Adipose tissue (tissue), 3 donors: ENCODE data around the gene CNGB1. TPM values are rescaled to one million over a fixed set of nuclear protein-coding genes. Genes with fewer than 3 reads are reported as not detected.
"Not testable (repeated sequence)": the region's sequence is repeated elsewhere in the genome, so short reads cannot be mapped to it uniquely, and the experiment has no call there.

Experiments used
- H3K27ac ChIP-seq: one replicate; pipeline ENCODE4 v1.5.1; 2013; ENCODE audit warnings: low read depth, low read length
- WGBS, 3 donors: extraction: QIAGEN DNeasy Blood & Tissue Kit; methylation state at CpG; one replicate each; pipeline ENCODE4 v1.1.7; 2013; 5-methylcytosine and 5-hydroxymethylcytosine counted together
- polyA plus RNA-seq, 3 donors: library from polyadenylated mRNA; stranded (reverse); fragments of 200-250 nt; gene quantifications; one replicate each; pipeline ENCODE4 v1.2.3, GENCODE V29; 2013
- donor health status: healthy with polysubstance abuse.
- donor health status: Bipolar disorder and iron deficiency.
- donor health status: healthy.

Gene CNGB1
- polyA plus RNA-seq, 3 donors = under 0.01 to 0.28 TPM; not detected in 1

GRCh38 chr16:57888128-57888527 is 82.8 kb downstream of the CNGB1 start:
- 91 to 93% (median 91%) methylated on average over 5 of the region's 5 CpGs for WGBS, 3 donors
- H3K27ac ChIP-seq = no peak overlapping the region

GRCh38 chr16:57887711-57888110 is 83.2 kb downstream of the CNGB1 start:
- no peak overlapping the region for H3K27ac ChIP-seq
- WGBS, 3 donors = 95 to 96% (median 95%) methylated on average over 14 of the region's 14 CpGs

GRCh38 chr16:57886427-57886826 is 84.5 kb downstream of the CNGB1 start:
- WGBS, 3 donors = 76 to 87% (median 85%) methylated on average over 1 of the region's 1 CpG
- no peak overlapping the region for H3K27ac ChIP-seq

GRCh38 chr16:57884655-57885133 is 86.2 kb downstream of the CNGB1 start:
- WGBS, 3 donors = 67 to 74% (median 69%) methylated on average over 7 of the region's 7 CpGs
- no peak overlapping the region for H3K27ac ChIP-seq

- H3K27ac ChIP-seq = no peak overlapping the region
- WGBS, 3 donors = 19 to 40% (median 21%) methylated on average over 45 to 51 of the region's 51 CpGs
Observed at GRCh38 chr16:57883953-57884654, 86.8 kb downstream of the CNGB1 start.

- 76 to 80% (median 80%) methylated on average over 4 of the region's 4 CpGs for WGBS, 3 donors
Observed at GRCh38 chr16:57883480-57883879, 87.4 kb downstream of the CNGB1 start.

GRCh38 chr16:57882792-57883191 is 88.1 kb downstream of the CNGB1 start:
- 38 to 76% (median 44%) methylated on average over 7 of the region's 7 CpGs for WGBS, 3 donors
- H3K27ac ChIP-seq = no peak overlapping the region

More at GRCh38 chr16:57883480-57883879, 87.4 kb downstream of the CNGB1 start:
- no peak overlapping the region for H3K27ac ChIP-seq

GRCh38 chr16:57882206-57882605 is 88.7 kb downstream of the CNGB1 start:
- WGBS, 3 donors = 68 to 77% (median 73%) methylated on average over 2 of the region's 2 CpGs
- H3K27ac ChIP-seq = no peak overlapping the region

GRCh38 chr16:57878586-57878985 is 92.3 kb downstream of the CNGB1 start:
- 73 to 83% (median 75%) methylated on average over 3 of the region's 3 CpGs for WGBS, 3 donors
- no peak overlapping the region for H3K27ac ChIP-seq

GRCh38 chr16:57876210-57876609 is 94.7 kb downstream of the CNGB1 start:
- WGBS, 3 donors = 83 to 91% (median 83%) methylated on average over 4 of the region's 4 CpGs

GRCh38 chr16:57875347-57875746 is 95.6 kb downstream of the CNGB1 start:
- H3K27ac ChIP-seq = no peak overlapping the region
- WGBS, 3 donors = 74 to 82% (median 78%) methylated on average over 5 of the region's 5 CpGs

More at GRCh38 chr16:57876210-57876609, 94.7 kb downstream of the CNGB1 start:
- H3K27ac ChIP-seq = no peak overlapping the region

- no peak overlapping the region for H3K27ac ChIP-seq
- WGBS, 3 donors = 20 to 47% (median 30%) methylated on average over 11 of the region's 11 CpGs
Observed at GRCh38 chr16:57873218-57873617, 97.7 kb downstream of the CNGB1 start.

GRCh38 chr16:57872764-57873163 is 98.2 kb downstream of the CNGB1 start:
- 82 to 93% (median 89%) methylated on average over 12 of the region's 12 CpGs for WGBS, 3 donors
- not testable (repeated sequence) for H3K27ac ChIP-seq

- no peak overlapping the region for H3K27ac ChIP-seq
- WGBS, 3 donors = 77 to 92% (median 82%) methylated on average over 1 of the region's 1 CpG
Observed at GRCh38 chr16:57871456-57871855, 99.5 kb downstream of the CNGB1 start.

GRCh38 chr16:57870753-57871454 is 100.0 kb downstream of the CNGB1 start:
- H3K27ac ChIP-seq = no peak overlapping the region
- WGBS, 3 donors = 78 to 88% (median 80%) methylated on average over 7 of the region's 7 CpGs

- 92 to 93% (median 93%) methylated on average over 13 of the region's 13 CpGs for WGBS, 3 donors
Observed at GRCh38 chr16:57868913-57869520, 101.9 kb downstream of the CNGB1 start.

GRCh38 chr16:57867000-57867561 is 103.8 kb downstream of the CNGB1 start:
- WGBS, 3 donors = 54 to 63% (median 55%) methylated on average over 6 of the region's 6 CpGs
- H3K27ac ChIP-seq = no peak overlapping the region

More at GRCh38 chr16:57868913-57869520, 101.9 kb downstream of the CNGB1 start:
- no peak overlapping the region for H3K27ac ChIP-seq

- 82 to 91% (median 88%) methylated on average over 4 of the region's 4 CpGs for WGBS, 3 donors
- no peak overlapping the region for H3K27ac ChIP-seq
Observed at GRCh38 chr16:57866529-57866918, 104.4 kb downstream of the CNGB1 start.
